GM12878 (cell line): ENCODE results near the gene TMPRSS11D. TPM values are rescaled to one million over a fixed set of nuclear protein-coding genes. Genes with fewer than 3 reads are reported as not detected.

Experiments
- ATAC-seq: fragments of 200-7000 bp; cut with Tn5 transposase; 3 replicates; pipeline ENCODE4 v1.9.1; 2020; ENCODE audit warnings: mild to moderate bottlenecking, moderate library complexity
- BruUV-seq: library from RNA; stranded (reverse); fragments of 400-500 nt; replicated peaks from 2 replicates; lab custom pipeline; 2021; lab: Mats Ljungman, UMichigan
- CTCF ChIA-PET: fragments of 300-600 bp; sonication (Branson Sonifier 250); formaldehyde crosslinking; extraction: SDS; loops from one replicate; lab custom pipeline; 2021; ENCODE audit warnings: inconsistent platforms; lab: Yijun Ruan, JAX
- POLR2A ChIA-PET: fragments of 350-600 bp; formaldehyde crosslinking; extraction: SDS; loops from one replicate; lab custom pipeline; 2021; ENCODE audit warnings: inconsistent platforms; lab: Charles Lee
- RAD21 ChIA-PET: fragments of 300-600 bp; sonication (Branson Sonifier 250); formaldehyde crosslinking; loops from one replicate; lab custom pipeline; 2023; ENCODE audit warnings: antibody characterized with exemption; ENCODE audit not compliant: unreplicated experiment; lab: Charles Lee
- SMC1A ChIA-PET: fragments of 300-600 bp; sonication (Branson Sonifier 250); formaldehyde crosslinking; loops from one replicate; lab custom pipeline; 2023; ENCODE audit not compliant: unreplicated experiment, uncharacterized antibody; lab: Charles Lee
- DNase-seq: peaks from one replicate; pipeline ENCODE4 v3.0.0-alpha.2; 2011; ENCODE audit warnings: low read depth, low spot score
- FAIRE-seq: peaks from 3 replicates; lab custom pipeline; 2011; peaks lifted over from hg19 to GRCh38; lab: Jason Lieb, UNC
- H2AFZ ChIP-seq: 2 replicates; pipeline ENCODE4 v1.6.0; 2011; ENCODE audit warnings: low read depth, low read length, control low read depth; ENCODE audit not compliant: control insufficient read depth
- H3K27ac ChIP-seq: 2 replicates; pipeline ENCODE4 v1.5.1; 2011; ENCODE audit warnings: control low read depth; ENCODE audit not compliant: control insufficient read depth, insufficient read depth
- H3K27me3 ChIP-seq, 2 experiments: replicated peaks in 1 of 2; 2 replicates each; pipeline versions ENCODE4 v1.6.0 to v1.6.1; 2011; ENCODE audit warnings: low read length in 1 of 2; ENCODE audit not compliant: control insufficient read depth in 2 of 2, insufficient read depth in 2 of 2
- H3K36me3 ChIP-seq, 2 experiments: 2 replicates each; pipeline ENCODE4 v1.5.1; 2011; ENCODE audit warnings: low read length in 1 of 2; ENCODE audit not compliant: control insufficient read depth in 2 of 2, insufficient read depth in 2 of 2
- H3K4me1 ChIP-seq: 2 replicates; pipeline ENCODE4 v1.6.1; 2011; ENCODE audit warnings: mild to moderate bottlenecking, low read length, moderate library complexity, mixed read lengths; ENCODE audit not compliant: control insufficient read depth, insufficient read depth
- H3K4me2 ChIP-seq: 2 replicates; pipeline ENCODE4 v1.6.0; 2011; ENCODE audit warnings: control low read depth; ENCODE audit not compliant: control insufficient read depth, insufficient read depth
- H3K4me3 ChIP-seq: fragments of 200-600 bp; sonication (generic); 2 replicates; pipeline ENCODE4 v1.5.1; 2016
- H3K79me2 ChIP-seq: 2 replicates; pipeline ENCODE4 v1.6.0; 2011; ENCODE audit warnings: low read length; ENCODE audit not compliant: control insufficient read depth, insufficient read depth
- H3K9ac ChIP-seq: 2 replicates; pipeline ENCODE4 v1.8.0; 2011; ENCODE audit warnings: low read length, control low read depth, mixed read lengths; ENCODE audit not compliant: control insufficient read depth, insufficient read depth
- H3K9me3 ChIP-seq: replicated peaks from 3 replicates; pipeline ENCODE4 v1.5.1; 2011; ENCODE audit warnings: mild to moderate bottlenecking, low read length; ENCODE audit not compliant: control insufficient read depth, insufficient read depth
- H4K20me1 ChIP-seq: 2 replicates; pipeline ENCODE4 v1.6.0; 2011; ENCODE audit not compliant: control insufficient read depth, insufficient read depth
- BMI1 ChIP-seq: fragments of 450-650 bp; IDR thresholded peaks from 2 replicates; pipeline ENCODE4 v1.6.1; 2016; ENCODE audit warnings: mild to moderate bottlenecking, moderate library complexity, borderline replicate concordance
- CHD4 ChIP-seq: fragments of 200-600 bp; sonication (generic); IDR thresholded peaks from 2 replicates; pipeline ENCODE4 v1.6.1; 2016; ENCODE audit warnings: mild to moderate bottlenecking
- CREM ChIP-seq: IDR thresholded peaks from 2 replicates; pipeline ENCODE4 v1.6.1; 2014; ENCODE audit warnings: antibody characterized with exemption, low read depth
- FOXK2 ChIP-seq: fragments of 450-650 bp; IDR thresholded peaks from 2 replicates; pipeline ENCODE4 v1.6.1; 2017; ENCODE audit warnings: mild to moderate bottlenecking, moderate library complexity
- GABPA ChIP-seq: IDR thresholded peaks from 2 replicates; pipeline ENCODE4 v1.6.1; 2014; ENCODE audit warnings: antibody characterized with exemption, low read depth, mild to moderate bottlenecking, inconsistent platforms
- MEF2A ChIP-seq: IDR thresholded peaks from 2 replicates; pipeline ENCODE4 v1.6.1; 2011; ENCODE audit warnings: low read depth, mild to moderate bottlenecking, low read length, moderate library complexity; ENCODE audit not compliant: insufficient read depth
- MYC ChIP-seq: IDR thresholded peaks from 2 replicates; pipeline ENCODE4 v1.6.1; 2011; ENCODE audit warnings: mild to moderate bottlenecking, low read length, moderate library complexity, inconsistent platforms; ENCODE audit not compliant: insufficient read depth, insufficient replicate concordance, insufficient read length, severe bottlenecking
- PAX5 ChIP-seq: IDR thresholded peaks from 2 replicates; pipeline ENCODE4 v1.6.1; 2011; ENCODE audit warnings: low read depth, low read length, borderline replicate concordance
- POLR2AphosphoS5 ChIP-seq: IDR thresholded peaks from 2 replicates; pipeline ENCODE4 v1.6.1; 2011; ENCODE audit warnings: mild to moderate bottlenecking, low read length, inconsistent platforms
- RUNX3 ChIP-seq: IDR thresholded peaks from 2 replicates; pipeline ENCODE4 v1.6.1; 2012; ENCODE audit warnings: low read length, inconsistent platforms
- SMAD1 ChIP-seq: fragments of 450-650 bp; IDR thresholded peaks from 2 replicates; pipeline ENCODE4 v1.6.1; 2018; ENCODE audit warnings: mild to moderate bottlenecking, low read depth; ENCODE audit not compliant: partially characterized antibody
- STAT3 ChIP-seq: IDR thresholded peaks from 2 replicates; pipeline ENCODE4 v1.6.1; 2011; ENCODE audit warnings: low read depth, low read length, improper control_type of control experiment
- ZNF24 ChIP-seq: fragments of 450-650 bp; IDR thresholded peaks from 2 replicates; pipeline ENCODE4 v1.6.1; 2017; ENCODE audit warnings: antibody characterized with exemption, mild to moderate bottlenecking
- WGBS: methylation state at CpG from one replicate; pipeline ENCODE4 v1.1.6; 2016; ENCODE audit warnings: low lambda C conversion rate; ENCODE audit not compliant: insufficient replicate concordance, insufficient coverage; ENCODE audit errors: missing lambda C conversion rate; 5-methylcytosine and 5-hydroxymethylcytosine counted together
- in situ Hi-C: fragments of 300-500 bp; cut with MboI; formaldehyde crosslinking; loops from 9 replicates; pipeline ENCODE4 v1.14.3; 2018; ENCODE audit warnings: mixed read lengths
- intact Hi-C: fragments of 100-400 bp; cut with micrococcal nuclease; formaldehyde crosslinking; loops from one replicate; pipeline ENCODE4 v1.14.2; 2022; ENCODE audit not compliant: unreplicated experiment
- polyA plus RNA-seq, 11 experiments: library from polyadenylated mRNA; depleted of rRNA in 4 of 11; unstranded in 6 of 11; stranded (reverse) in 5 of 11; fragments of >200 nt; fragmentation: Nextera tagmentation in 4 of 11; fragmentation: Illumina TruSeq in 1 of 11; extraction: Ambion mirVana in 4 of 11; extraction: Trizol in 1 of 11; gene quantifications; 1 replicate in 1 of 11; 2 replicates in 10 of 11; pipeline versions ENCODE4 v1.2.1 to v1.2.3, GENCODE V29; 2011 to 2016; ENCODE audit warnings: inconsistent platforms in 2 of 11, missing spikeins in 2 of 11, low read depth in 1 of 11
- total RNA-seq, 4 experiments: library from RNA; depleted of rRNA in 3 of 4; stranded (reverse); fragments of >200 nt in 3 of 4; fragmentation: Illumina TruSeq in 1 of 4; extraction: Trizol in 1 of 4; gene quantifications; 2 replicates each; pipeline versions ENCODE4 v1.2.1 to v1.2.3, GENCODE V29; 2013 to 2021

TMPRSS11D gene
- total and polyA plus RNA-seq, 10 of the 15 experiments (the other 5 are each of a cell fraction or from before 2014, with no cell fraction given), result not detected

DNA sequence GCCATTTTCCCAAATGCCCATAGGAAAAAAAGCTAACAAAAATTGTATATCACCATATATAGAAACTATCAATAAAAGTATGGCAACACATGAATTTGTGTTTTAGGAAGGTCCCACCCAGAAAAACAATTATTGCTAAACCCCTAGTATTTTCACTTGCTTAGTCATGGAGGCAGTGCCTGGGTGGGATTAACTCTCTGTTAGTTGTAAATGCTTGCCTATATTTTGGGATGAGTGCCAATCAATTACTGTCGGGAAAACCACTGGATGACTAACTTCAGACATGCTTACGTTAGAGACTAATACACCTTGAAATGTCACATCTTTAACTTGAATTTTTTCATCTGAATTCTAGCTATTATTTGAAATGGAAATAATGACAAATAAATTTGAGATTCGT is 45.6 kb upstream of the TMPRSS11D start (continued):
- TF ChIP-seq FOXK2, result no peak
- TF ChIP-seq, all 136 proteins: peak for 0

DNA sequence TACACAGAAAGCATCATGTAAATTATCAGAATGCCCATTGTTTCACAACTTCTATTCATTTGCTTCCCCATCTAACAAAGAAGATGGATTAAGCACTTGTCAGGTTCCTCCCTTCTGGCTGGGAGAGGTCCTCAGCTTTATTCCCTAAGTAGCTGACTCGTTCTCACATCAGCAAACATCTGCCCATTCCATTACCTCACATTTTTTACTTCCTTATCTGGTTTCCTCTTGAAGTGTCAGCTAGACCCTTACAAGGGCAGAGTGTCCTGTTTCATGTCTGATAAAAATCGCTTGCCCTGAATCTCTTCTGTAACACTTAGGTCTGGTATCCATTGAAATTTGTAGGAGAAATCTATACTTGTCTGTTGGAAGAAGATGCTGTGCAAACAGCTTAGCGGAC is 44.7 kb upstream of the TMPRSS11D start:
- DNase-seq, result no peak
- ATAC-seq, result no peak
- no peak overlapping the region for H3K4me2 ChIP-seq
- no peaks in the 10 kb centered on the region for H3K4me1 ChIP-seq
- no peaks in the 10 kb centered on the region for H3K9me3 ChIP-seq
- ChIA-PET CTCF (no interaction called here), POLR2A (no interaction called here), SMC1A (no interaction called here), RAD21 (no interaction called here)
- BruUV-seq, result no TSS peak
- no peak overlapping the region for H2AFZ ChIP-seq
- intact Hi-C loops (no loop called here), in situ Hi-C loops (no loop called here)
- H3K79me2 ChIP-seq, result no peaks in the 10 kb centered on the region
- no peak overlapping the region for H3K9ac ChIP-seq
- no peaks in the 10 kb centered on the region for H3K27me3 ChIP-seq
- no peaks in the 10 kb centered on the region for H3K36me3 ChIP-seq
- no peak overlapping the region for H3K27ac ChIP-seq
- whole genome bisulfite sequencing, result 16% methylated on average over 3 of the region's 3 CpGs
- H3K4me3 ChIP-seq, result no peak overlapping the region
- TF ChIP-seq POLR2AphosphoS5 (no peak), STAT3 (no peak), PAX5 (no peak), ZNF24 (no peak), RUNX3 (no peak), BMI1 (no peak), CREM (no peak), GABPA (no peak), MEF2A (no peak), SMAD1 (no peak), CHD4 (no peak), MYC (no peak)
- H4K20me1 ChIP-seq, result no peaks in the 10 kb centered on the region
- FAIRE-seq, result no peak
